ENCODE results near the gene TRAPPC6A.

Gene TRAPPC6A

DNA sequence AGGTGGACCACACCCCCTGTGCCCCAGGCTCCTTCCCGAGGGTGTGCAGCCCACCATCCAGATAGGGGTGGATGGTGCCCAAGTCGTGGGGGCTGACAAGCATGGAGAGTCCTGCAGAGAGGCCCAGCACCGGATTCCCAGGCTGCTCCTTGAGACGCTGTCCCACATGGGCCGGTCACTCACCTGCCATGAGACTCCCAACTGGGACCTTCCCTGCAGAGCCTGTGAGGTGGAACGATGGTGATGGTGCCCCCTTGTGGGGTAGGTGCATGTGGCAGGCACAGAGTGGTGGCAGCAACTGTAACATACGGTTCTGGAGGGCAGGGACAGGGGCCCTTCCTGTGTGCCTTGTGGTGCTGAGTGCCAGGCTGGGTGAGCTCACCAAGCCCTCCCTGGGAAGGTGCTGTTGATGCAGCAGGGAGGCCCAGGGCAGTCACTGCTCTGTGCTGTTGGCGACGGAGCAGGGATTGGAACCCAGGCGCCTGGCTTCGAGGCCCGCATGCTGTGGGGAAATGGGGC is 52.0 kb downstream of the TRAPPC6A start:
- peak; percentile 67 for DNase-seq

- no peak for DNase-seq
Measured at GRCh38 chr19:45125360-45125759, 52.7 kb downstream of the TRAPPC6A start.

- DNase-seq, result no peak
Measured at GRCh38 chr19:45124021-45124420, 54.0 kb downstream of the TRAPPC6A start.

GRCh38 chr19:45123440-45123850 is 54.6 kb downstream of the TRAPPC6A start:
- no peak for DNase-seq

- DNase-seq, result no peak
Measured at GRCh38 chr19:45122832-45123231, 55.2 kb downstream of the TRAPPC6A start.

DNA sequence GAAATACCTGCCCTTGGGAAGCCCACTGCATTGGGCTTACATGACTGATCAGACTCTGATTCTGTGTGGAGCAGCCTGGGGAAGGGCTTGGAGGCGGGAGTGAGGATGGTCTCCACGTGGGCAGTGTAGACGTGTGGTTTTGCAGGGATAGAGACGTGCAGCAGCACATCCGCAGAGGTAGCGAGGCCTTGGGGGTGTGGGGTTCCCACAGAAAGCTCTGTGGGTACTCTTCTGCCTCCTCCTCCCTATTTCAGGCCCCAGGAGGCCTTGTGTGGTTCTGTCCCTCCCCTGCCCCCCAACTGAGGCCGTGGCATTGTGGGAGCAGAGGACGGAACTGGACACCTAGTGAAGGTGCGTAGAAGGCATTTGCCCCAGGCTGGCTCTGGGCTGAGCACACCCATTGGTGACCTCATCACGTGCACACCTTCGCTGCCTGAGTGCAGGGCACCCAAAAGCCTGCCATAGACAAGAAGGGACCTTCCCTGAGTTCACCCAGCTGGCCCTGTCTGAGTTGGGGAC is 56.2 kb downstream of the TRAPPC6A start:
- no peak for DNase-seq

GRCh38 chr19:45119582-45119981 is 58.5 kb downstream of the TRAPPC6A start:
- DNase-seq, result no peak

DNA sequence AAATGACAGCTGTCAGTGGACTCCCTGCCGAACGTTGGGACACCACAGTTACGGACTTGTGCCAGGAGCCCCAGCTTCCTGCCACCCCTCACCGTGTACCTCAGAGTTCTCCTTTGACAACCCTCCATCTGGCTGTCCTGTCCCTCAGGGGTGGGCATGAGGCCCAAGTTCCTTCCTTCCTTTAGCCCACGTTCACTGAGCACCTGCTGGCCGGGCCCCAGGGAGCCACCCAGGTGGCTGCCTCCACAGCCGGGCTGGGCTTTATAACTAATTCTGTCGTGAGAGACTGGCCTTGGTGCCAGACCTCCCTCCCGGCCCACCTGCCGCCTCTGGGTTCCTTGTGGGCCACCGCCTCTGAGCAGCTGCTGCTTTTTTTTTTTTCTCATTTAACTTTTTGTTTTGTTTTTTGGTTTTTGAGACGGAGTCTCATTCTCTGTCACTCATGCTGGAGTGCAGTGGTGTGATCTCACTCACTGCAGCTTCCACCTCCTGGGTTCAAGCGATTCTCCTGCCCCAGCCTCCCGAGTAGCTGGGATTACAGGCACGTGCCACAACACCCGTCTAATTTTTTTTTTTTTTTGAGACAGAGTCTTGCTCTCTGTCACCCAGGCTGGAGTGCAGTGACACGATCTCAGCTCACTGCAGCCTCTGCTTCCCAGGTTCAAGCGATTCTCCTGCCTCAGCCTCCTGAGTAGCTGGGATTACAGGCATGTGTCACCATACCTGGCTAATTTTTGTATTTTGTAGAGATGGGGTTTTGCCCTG is 59.3 kb downstream of the TRAPPC6A start:
- peak; percentile 87 for DNase-seq

DNA sequence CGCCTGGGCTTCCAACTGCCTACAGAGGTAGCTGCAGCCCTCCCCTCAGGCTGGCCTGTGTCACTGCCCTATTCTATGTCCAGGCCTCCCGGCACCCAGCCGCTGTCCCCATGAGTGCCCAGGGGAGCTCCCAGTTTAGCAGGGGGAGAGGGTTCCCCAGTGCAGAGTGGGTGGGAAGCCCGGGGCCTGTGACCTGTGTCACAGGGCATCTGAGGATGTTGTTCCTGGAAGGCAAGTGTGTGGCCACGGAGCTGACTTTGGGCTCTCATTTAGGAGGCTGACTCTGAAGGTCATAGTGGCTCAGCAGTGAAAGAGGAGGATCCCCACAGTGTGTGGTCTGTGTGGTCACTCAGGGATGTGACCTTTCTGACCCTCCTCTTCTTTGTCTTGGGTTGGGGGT is 59.9 kb downstream of the TRAPPC6A start:
- DNase-seq, result peak; percentile 10

- peak; percentile 50 for DNase-seq
Measured at GRCh38 chr19:45117671-45118070, 60.4 kb downstream of the TRAPPC6A start.

- DNase-seq, result peak; percentile 81
Measured at GRCh38 chr19:45117167-45117594, 60.9 kb downstream of the TRAPPC6A start.

- DNase-seq, result no peak
Measured at GRCh38 chr19:45115809-45116615, 62.0 kb downstream of the TRAPPC6A start.

DNA sequence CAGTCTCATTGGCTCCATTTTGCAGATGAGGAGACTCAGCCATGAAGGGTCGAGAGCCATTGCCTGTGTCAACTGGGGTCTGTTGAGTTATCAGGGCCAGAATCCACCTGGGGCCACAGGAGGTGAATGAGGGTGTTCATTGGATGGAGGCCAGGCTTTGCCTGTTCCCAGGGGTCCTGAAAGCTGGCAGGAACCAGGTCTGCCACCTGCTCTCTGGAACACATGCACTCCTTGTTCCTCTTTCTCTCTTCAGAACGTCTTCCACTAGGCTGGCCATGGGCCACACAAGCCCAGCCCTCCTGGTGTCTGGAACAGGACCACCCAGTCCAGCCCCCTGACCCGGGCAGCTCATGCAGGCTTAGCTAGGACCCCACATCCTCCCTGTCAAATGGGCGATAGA is 63.9 kb downstream of the TRAPPC6A start:
- DNase-seq, result peak; percentile 53

DNA sequence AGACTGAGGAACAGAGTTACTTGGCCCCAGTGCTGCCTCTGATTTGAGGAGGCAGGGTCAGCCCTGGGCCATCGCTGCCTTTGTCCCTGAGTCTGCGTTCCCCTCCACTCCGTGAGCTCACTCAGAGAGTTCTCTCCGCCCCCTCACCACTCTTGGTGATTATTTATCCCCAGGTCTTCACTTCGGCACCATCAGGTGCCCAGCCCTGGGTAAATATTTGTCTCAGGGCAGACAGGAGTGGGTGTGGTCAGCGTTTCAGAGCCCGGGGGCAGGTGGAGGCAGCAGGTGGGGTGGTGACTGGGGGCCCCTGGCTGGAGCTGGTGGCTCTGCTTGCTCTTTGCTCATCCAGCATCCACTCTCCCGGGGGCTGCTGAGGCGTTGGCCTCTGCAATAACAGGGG is 64.4 kb downstream of the TRAPPC6A start:
- peak; percentile 61 for DNase-seq
